Naive thymus-derived CD8-positive, alpha-beta T cell (primary cell): ENCODE data around the gene SNX30. TPM values are rescaled to one million over a fixed set of nuclear protein-coding genes. Genes with fewer than 3 reads are reported as not detected.

Source experiments
- ATAC-seq, 2 donors: fragments of 150-1000 bp; cut with Tn5 transposase in 1 of 2; sonication (Bioruptor Pico), chemical (Tn5 transposase) in 1 of 2; 1 replicate in 1 of 2; 2 replicates in 1 of 2; pipeline ENCODE4 v1.10.0; 2021; ENCODE audit warnings: mild to moderate bottlenecking in 2 of 2, moderate library complexity in 2 of 2
- POLR2A ChIA-PET: fragments of 350-600 bp; sonication (Branson Sonifier 250); formaldehyde crosslinking; loops from one replicate; lab custom pipeline; 2021; ENCODE audit warnings: antibody characterized with exemption; lab: Charles Lee
- DNase-seq, 10 donors: peaks; one replicate each; pipeline versions ENCODE4 v3.0.0 to v3.0.0-alpha.2; 2020 to 2022
- H3K27ac Mint-ChIP-seq, 10 donors: one replicate each; pipeline ENCODE4 v1.8.0; 2020 to 2022; ENCODE audit warnings: mild to moderate bottlenecking in 10 of 10, mixed read lengths in 10 of 10, moderate library complexity in 4 of 10, inconsistent platforms in 1 of 10
- H3K27me3 Mint-ChIP-seq, 5 donors: one replicate each; pipeline ENCODE4 v1.8.0; 2021 to 2022; ENCODE audit warnings: mixed read lengths in 5 of 5
- H3K36me3 Mint-ChIP-seq, 3 donors: one replicate each; pipeline ENCODE4 v1.8.0; 2020 to 2022; ENCODE audit warnings: mixed read lengths in 3 of 3, mild to moderate bottlenecking in 2 of 3, inconsistent platforms in 1 of 3
- H3K4me1 Mint-ChIP-seq, 4 donors: one replicate each; pipeline ENCODE4 v1.8.0; 2021 to 2022; ENCODE audit warnings: mixed read lengths in 4 of 4
- H3K4me3 Mint-ChIP-seq, 10 donors: one replicate each; pipeline ENCODE4 v1.8.0; 2020 to 2022; ENCODE audit warnings: mild to moderate bottlenecking in 10 of 10, mixed read lengths in 10 of 10, moderate library complexity in 6 of 10, inconsistent platforms in 1 of 10
- H3K9me3 Mint-ChIP-seq, 9 donors: one replicate each; pipeline ENCODE4 v1.8.0; 2020 to 2022; ENCODE audit warnings: mixed read lengths in 9 of 9, mild to moderate bottlenecking in 3 of 9, inconsistent platforms in 1 of 9, moderate library complexity in 1 of 9
- polyA plus RNA-seq, 3 donors: library from polyadenylated mRNA; unstranded; fragments of 300-500 nt; fragmentation: Illumina TruSeq; gene quantifications; one replicate each; pipeline ENCODE4 v1.2.3, GENCODE V29; 2021
- total RNA-seq, 8 experiments: library from RNA in 2 of 8; stranded (reverse) in 2 of 8; gene quantifications; one replicate each; pipeline ENCODE4 v1.2.3 and lab custom pipeline; 2021 to 2026

The SNX30 gene
- total and polyA plus RNA-seq, 5 experiments from 2014 or later = 1.7 to 10.4 (median 3.6) TPM

DNA sequence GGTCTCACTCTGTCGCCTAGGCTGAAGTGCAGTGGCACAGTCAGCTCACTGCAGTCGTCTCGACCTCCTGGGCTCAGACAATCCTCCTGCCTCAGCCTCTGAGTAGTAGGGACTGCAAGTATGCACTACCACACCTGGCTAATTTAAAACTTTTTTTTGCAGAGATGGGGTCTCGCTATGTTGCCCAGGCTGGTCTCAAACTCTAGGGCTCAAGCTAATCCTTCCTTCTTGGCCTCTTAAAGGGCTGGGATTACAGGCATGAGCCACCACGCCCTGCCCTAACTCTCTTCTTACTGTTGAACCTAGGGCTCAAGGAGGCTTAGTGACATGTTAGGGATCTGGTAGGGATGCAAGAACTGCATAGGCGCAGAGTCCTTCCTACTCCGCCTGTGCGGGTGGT is 65.3 kb downstream of the SNX30 start:
- ATAC-seq (no peak), DNase-seq (no peak)
- POLR2A ChIA-PET = no interaction called here
- H3K4me1 Mint-ChIP-seq = peaks cover 0 to 16% (median 5%) of the 10 kb centered on the region in 4 donors
- H3K4me3 Mint-ChIP-seq = no peak overlapping the region
- peaks cover 5 to 36% (median 16%) of the 10 kb centered on the region in 3 donors for H3K36me3 Mint-ChIP-seq
- peak overlapping the region in 2 of 10 donors; percentile 24 to 31 for H3K27ac Mint-ChIP-seq
- no peaks in the 10 kb centered on the region for H3K27me3 Mint-ChIP-seq
- no peaks in the 10 kb centered on the region for H3K9me3 Mint-ChIP-seq

DNA sequence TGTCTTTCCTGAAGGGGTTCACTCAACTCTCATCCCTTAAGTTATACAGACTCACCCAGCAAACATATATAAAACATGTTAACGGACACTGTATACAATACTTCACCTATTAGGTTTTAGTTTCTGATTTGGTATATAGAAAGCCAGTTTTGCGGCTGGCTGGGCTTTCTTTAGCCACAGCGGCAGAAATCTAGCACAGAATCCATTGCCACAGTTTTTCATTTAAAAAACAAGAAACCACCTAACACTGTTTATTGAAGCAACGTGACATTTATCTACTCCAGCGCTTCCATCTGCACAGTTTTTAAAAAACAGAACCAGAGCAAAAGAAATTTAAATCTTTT is 67.3 kb downstream of the SNX30 start:
- Mint-ChIP-seq H3K27me3 (no peaks in the 10 kb centered on the region), H3K36me3 (peaks cover 5 to 44% (median 21%) of the 10 kb centered on the region in 3 donors), H3K9me3 (no peaks in the 10 kb centered on the region), H3K4me3 (peak overlapping the region in 1 of 10 donors; percentile 64), H3K4me1 (peaks cover 0 to 16% (median 5%) of the 10 kb centered on the region in 4 donors), H3K27ac (peak overlapping the region in 1 of 10 donors; percentile 18)
- ATAC-seq (no peak), DNase-seq (no peak)
- POLR2A ChIA-PET = no interaction called here

DNA sequence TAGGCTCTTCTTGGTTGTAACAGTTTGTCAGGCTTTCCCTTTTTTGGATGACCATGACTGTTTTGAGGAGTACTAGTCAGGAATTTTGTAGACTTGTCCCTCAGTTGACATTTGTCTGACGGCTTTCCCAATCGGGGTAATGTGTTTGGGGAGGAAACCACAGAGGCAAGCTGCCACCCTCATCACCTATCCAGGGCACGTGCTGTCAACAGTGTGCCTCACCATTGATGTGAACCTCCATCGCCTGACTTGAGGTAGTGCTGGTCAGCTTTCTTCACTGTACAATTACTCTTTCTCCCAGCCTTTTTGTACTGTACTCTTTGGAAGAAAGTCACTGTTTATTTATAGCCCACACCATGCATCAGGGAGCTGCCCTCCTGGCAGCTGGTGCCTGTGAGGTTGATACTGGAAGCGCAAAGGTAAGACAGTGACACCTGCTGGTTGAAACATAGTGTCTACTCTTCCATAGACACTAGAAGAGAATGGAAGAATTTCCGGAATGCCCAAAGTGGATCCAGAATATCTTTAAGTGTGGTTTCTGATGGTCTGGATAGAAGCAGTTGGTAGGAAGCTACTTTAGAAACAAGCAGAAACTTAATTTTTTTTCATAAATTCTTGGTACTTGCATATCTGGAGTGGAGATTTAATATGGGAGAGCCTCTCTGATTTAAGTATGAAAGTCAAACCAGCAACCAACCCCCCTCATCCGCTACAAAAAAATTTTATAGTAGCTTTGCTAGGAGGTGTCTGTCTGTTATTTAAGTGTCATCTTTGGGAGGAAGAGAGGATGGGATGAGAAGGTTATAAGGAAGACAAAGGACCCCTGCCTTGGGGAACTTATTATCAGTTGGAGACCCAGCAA is 69.3 kb downstream of the SNX30 start:
- Mint-ChIP-seq H3K4me1 (peaks cover 0 to 16% (median 5%) of the 10 kb centered on the region in 4 donors), H3K27ac (no peak overlapping the region), H3K27me3 (no peaks in the 10 kb centered on the region), H3K9me3 (no peaks in the 10 kb centered on the region), H3K4me3 (no peak overlapping the region), H3K36me3 (peaks cover 5 to 52% (median 23%) of the 10 kb centered on the region in 3 donors)
- ATAC-seq (no peak), DNase-seq (peak in 3 of 10 donors; percentile 4 to 12 (median 4))
- POLR2A ChIA-PET = no interaction called here

GRCh38 chr9:112820881-112821280 is 70.3 kb downstream of the SNX30 start:
- Mint-ChIP-seq H3K9me3 (no peaks in the 10 kb centered on the region), H3K27me3 (no peaks in the 10 kb centered on the region), H3K4me1 (peaks cover 0 to 16% (median 5%) of the 10 kb centered on the region in 4 donors), H3K27ac (no peak overlapping the region), H3K36me3 (peaks cover 5 to 55% (median 23%) of the 10 kb centered on the region in 3 donors), H3K4me3 (no peak overlapping the region)
- ATAC-seq (no peak), DNase-seq (no peak)
- POLR2A ChIA-PET = no interaction called here

DNA sequence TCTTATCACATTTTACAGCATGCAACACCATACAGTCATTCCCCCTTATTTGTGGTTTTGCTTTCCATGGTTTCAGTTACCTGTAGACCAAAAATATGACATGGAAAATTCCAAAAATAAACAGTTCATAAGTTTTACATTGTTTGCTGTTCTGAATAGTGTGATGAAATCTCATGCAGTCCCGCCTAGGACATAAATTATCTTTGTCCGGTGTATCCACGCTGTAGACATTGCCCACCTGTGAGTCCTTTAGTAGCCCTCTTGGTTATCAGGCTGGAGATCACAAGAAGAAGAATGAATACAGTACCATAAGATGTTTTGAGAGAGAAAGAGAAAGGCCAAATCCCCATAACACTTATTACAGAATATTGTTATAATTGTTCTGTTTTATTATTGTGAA is 72.1 kb downstream of the SNX30 start:
- peaks cover 0 to 8% (median 5%) of the 10 kb centered on the region in 4 donors for H3K4me1 Mint-ChIP-seq
- no peaks in the 10 kb centered on the region for H3K9me3 Mint-ChIP-seq
- H3K36me3 Mint-ChIP-seq = peaks cover 5 to 59% (median 32%) of the 10 kb centered on the region in 3 donors
- no peak overlapping the region for H3K27ac Mint-ChIP-seq
- no peak for ATAC-seq
- H3K27me3 Mint-ChIP-seq = no peaks in the 10 kb centered on the region
- POLR2A ChIA-PET = no interaction called here
- no peak for DNase-seq
- H3K4me3 Mint-ChIP-seq = no peak overlapping the region

GRCh38 chr9:112823257-112823656 is 72.7 kb downstream of the SNX30 start:
- POLR2A ChIA-PET = no interaction called here
- no peak for DNase-seq
- Mint-ChIP-seq H3K4me3 (no peak overlapping the region), H3K36me3 (peaks cover 5 to 53% (median 28%) of the 10 kb centered on the region in 3 donors), H3K9me3 (no peaks in the 10 kb centered on the region), H3K4me1 (peaks cover 0 to 6% (median 4%) of the 10 kb centered on the region in 4 donors), H3K27ac (no peak overlapping the region), H3K27me3 (no peaks in the 10 kb centered on the region)
- no peak for ATAC-seq

DNA sequence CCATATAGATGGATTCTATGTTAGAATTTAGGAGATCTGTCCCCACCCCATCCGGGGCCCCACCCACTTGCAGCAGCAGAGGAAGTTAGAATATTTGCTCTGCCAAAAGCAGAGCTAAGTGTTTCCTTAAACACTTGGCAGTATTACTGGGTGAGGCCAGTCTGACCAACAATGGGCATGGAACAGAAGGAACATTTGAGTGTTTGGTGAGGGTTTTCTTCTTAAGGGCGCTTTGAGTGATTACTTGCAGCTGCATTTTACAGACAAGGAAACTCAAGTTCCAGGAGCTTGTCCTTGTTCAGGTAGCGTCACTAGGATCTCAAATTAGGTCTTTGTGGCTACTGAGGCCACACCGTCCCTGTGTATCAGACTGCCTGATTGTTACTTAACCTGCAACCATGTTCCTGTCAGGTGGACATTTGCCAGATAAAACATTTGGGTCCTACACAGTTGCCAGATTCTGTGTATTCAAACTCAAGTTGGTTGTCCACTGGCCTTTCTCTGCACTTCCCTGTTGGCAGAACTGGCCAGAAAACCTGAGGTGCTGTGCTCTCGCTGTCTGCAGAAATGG is 80.8 kb downstream of the SNX30 start:
- DNase-seq (no peak), ATAC-seq (no peak)
- no peaks in the 10 kb centered on the region for H3K27me3 Mint-ChIP-seq
- peak overlapping the region in 2 of 10 donors; percentile 7 to 69 for H3K27ac Mint-ChIP-seq
- POLR2A ChIA-PET = no interaction called here
- H3K4me3 Mint-ChIP-seq = no peak overlapping the region
- no peaks in the 10 kb centered on the region for H3K9me3 Mint-ChIP-seq
- peaks cover 6 to 36% (median 33%) of the 10 kb centered on the region in 3 donors for H3K36me3 Mint-ChIP-seq
- peaks cover 2 to 15% (median 6%) of the 10 kb centered on the region in 4 donors for H3K4me1 Mint-ChIP-seq

GRCh38 chr9:112831969-112832368 is 81.4 kb downstream of the SNX30 start:
- no peaks in the 10 kb centered on the region for H3K27me3 Mint-ChIP-seq
- H3K4me1 Mint-ChIP-seq = peaks cover 2 to 15% (median 6%) of the 10 kb centered on the region in 4 donors
- ATAC-seq (no peak), DNase-seq (no peak)
- no peak overlapping the region for H3K4me3 Mint-ChIP-seq
- POLR2A ChIA-PET = interaction anchor here (0.6 kb wide), 1 partner anchor 21 kb away, joined by 3 read pairs; no protein-coding TSS in a partner anchor
- H3K27ac Mint-ChIP-seq = no peak overlapping the region
- no peaks in the 10 kb centered on the region for H3K9me3 Mint-ChIP-seq
- peaks cover 6 to 37% (median 33%) of the 10 kb centered on the region in 3 donors for H3K36me3 Mint-ChIP-seq

GRCh38 chr9:112833081-112833480 is 82.5 kb downstream of the SNX30 start:
- no peak overlapping the region for H3K27ac Mint-ChIP-seq
- ATAC-seq (no peak), DNase-seq (no peak)
- peaks cover 2 to 15% (median 6%) of the 10 kb centered on the region in 4 donors for H3K4me1 Mint-ChIP-seq
- H3K27me3 Mint-ChIP-seq = no peaks in the 10 kb centered on the region
- POLR2A ChIA-PET = no interaction called here
- H3K9me3 Mint-ChIP-seq = no peaks in the 10 kb centered on the region
- H3K4me3 Mint-ChIP-seq = no peak overlapping the region
- H3K36me3 Mint-ChIP-seq = peaks cover 6 to 45% (median 34%) of the 10 kb centered on the region in 3 donors

GRCh38 chr9:112836394-112836793 is 85.8 kb downstream of the SNX30 start:
- no peak for DNase-seq
- POLR2A ChIA-PET = no interaction called here
- no peak for ATAC-seq
- H3K36me3 Mint-ChIP-seq = peaks cover 15 to 68% (median 42%) of the 10 kb centered on the region in 3 donors
- H3K27me3 Mint-ChIP-seq = no peaks in the 10 kb centered on the region
- H3K9me3 Mint-ChIP-seq = no peaks in the 10 kb centered on the region
- H3K4me1 Mint-ChIP-seq = peaks cover 0 to 6% (median 0%) of the 10 kb centered on the region in 4 donors
- H3K27ac Mint-ChIP-seq = peak overlapping the region in 1 of 10 donors; percentile 15
- no peak overlapping the region for H3K4me3 Mint-ChIP-seq

GRCh38 chr9:112838342-112838741 is 87.8 kb downstream of the SNX30 start:
- no peak for ATAC-seq

GRCh38 chr9:112839331-112839730 is 88.8 kb downstream of the SNX30 start:
- Mint-ChIP-seq H3K27me3 (no peaks in the 10 kb centered on the region), H3K36me3 (peaks cover 13 to 59% (median 35%) of the 10 kb centered on the region in 3 donors), H3K4me1 (peaks cover 3 to 7% (median 5%) of the 10 kb centered on the region in 4 donors), H3K4me3 (no peak overlapping the region), H3K27ac (peak overlapping the region in 1 of 10 donors; percentile 27), H3K9me3 (no peaks in the 10 kb centered on the region)
- POLR2A ChIA-PET = no interaction called here
- ATAC-seq (no peak), DNase-seq (no peak)

More at GRCh38 chr9:112838342-112838741, 87.8 kb downstream of the SNX30 start:
- no peak for DNase-seq
- H3K27ac Mint-ChIP-seq = peak overlapping the region in 1 of 10 donors; percentile 27
- POLR2A ChIA-PET = no interaction called here
- H3K4me3 Mint-ChIP-seq = no peak overlapping the region
- H3K9me3 Mint-ChIP-seq = no peaks in the 10 kb centered on the region
- peaks cover 0 to 4% (median 1%) of the 10 kb centered on the region in 4 donors for H3K4me1 Mint-ChIP-seq
- no peaks in the 10 kb centered on the region for H3K27me3 Mint-ChIP-seq
- H3K36me3 Mint-ChIP-seq = peaks cover 15 to 61% (median 37%) of the 10 kb centered on the region in 3 donors

DNA sequence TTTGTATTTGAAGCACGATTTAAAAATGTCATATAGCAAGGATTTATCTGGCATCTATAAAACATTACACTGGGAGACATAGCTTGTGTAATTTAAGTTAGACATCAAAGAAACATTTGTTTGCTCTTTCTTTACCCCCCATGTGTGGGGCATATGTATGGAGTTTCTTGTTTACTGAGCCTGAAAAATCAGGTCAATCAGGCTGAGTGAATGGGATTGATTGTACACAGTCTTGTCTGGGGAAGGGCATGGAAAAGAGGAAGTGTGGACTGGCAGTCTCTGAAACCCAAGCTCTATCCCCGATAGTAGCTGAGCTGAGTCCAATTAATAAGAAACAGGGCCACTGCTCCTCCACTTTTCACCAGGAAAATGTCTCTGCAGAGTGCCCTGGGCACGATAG is 90.7 kb downstream of the SNX30 start:
- Mint-ChIP-seq H3K36me3 (peaks cover 8 to 53% (median 23%) of the 10 kb centered on the region in 3 donors), H3K9me3 (no peaks in the 10 kb centered on the region), H3K4me3 (no peak overlapping the region), H3K27me3 (no peaks in the 10 kb centered on the region), H3K4me1 (peaks cover 9 to 13% (median 10%) of the 10 kb centered on the region in 4 donors), H3K27ac (peak overlapping the region in 2 of 10 donors; percentile 7 to 37)
- ATAC-seq (no peak), DNase-seq (no peak)
- POLR2A ChIA-PET = no interaction called here
